Endothelial cell of umbilical vein (primary cell): ENCODE data around the gene SRPK2. TPM values are rescaled to one million over a fixed set of nuclear protein-coding genes. Genes with fewer than 3 reads are reported as not detected.

ENCODE experiments used
- BruUV-seq: library from RNA; stranded (reverse); fragments of 400-500 nt; replicated peaks from 2 replicates; lab custom pipeline; 2021; lab: Mats Ljungman, UMichigan
- CTCF ChIA-PET: fragments of 300-600, 350-600 bp; sonication (Branson Sonifier 250); formaldehyde crosslinking; loops from one replicate; lab custom pipeline; 2021; ENCODE audit warnings: antibody characterized with exemption, inconsistent platforms; lab: Charles Lee
- POLR2A ChIA-PET: fragments of 300-600, 350-600 bp; sonication (Branson Sonifier 250); formaldehyde crosslinking; loops from one replicate; lab custom pipeline; 2021; ENCODE audit warnings: antibody characterized with exemption, inconsistent platforms; lab: Charles Lee
- DNase-seq: peaks from one replicate; pipeline ENCODE4 v3.0.0-alpha.2; 2011; ENCODE audit warnings: low read depth, low spot score
- FAIRE-seq: peaks from 2 replicates; lab custom pipeline; 2011; peaks lifted over from hg19 to GRCh38; lab: Jason Lieb, UNC
- H2AFZ ChIP-seq: 2 replicates; pipeline ENCODE4 v1.6.0; 2012; ENCODE audit warnings: low read depth, low read length, control low read depth, inconsistent platforms
- H3K27ac ChIP-seq: 2 replicates; pipeline ENCODE4 v1.5.1; 2011; ENCODE audit warnings: low read depth, mild to moderate bottlenecking, control low read depth, low read length, moderate library complexity; ENCODE audit not compliant: insufficient read depth
- H3K27me3 ChIP-seq, 2 experiments: 2 replicates each; pipeline versions ENCODE4 v1.6.0 to v1.6.1; 2011; ENCODE audit warnings: low read length in 2 of 2, mixed read lengths in 1 of 2; ENCODE audit not compliant: control insufficient read depth in 2 of 2, insufficient read depth in 2 of 2
- H3K36me3 ChIP-seq, 2 experiments: 2 replicates in 1 of 2; 3 replicates in 1 of 2; pipeline ENCODE4 v1.5.1; 2011; ENCODE audit warnings: low read length in 2 of 2, mild to moderate bottlenecking in 1 of 2, moderate library complexity in 1 of 2; ENCODE audit not compliant: control insufficient read depth in 2 of 2, insufficient read depth in 2 of 2; ENCODE audit errors: extremely low read depth in 1 of 2
- H3K4me1 ChIP-seq: 3 replicates; pipeline ENCODE4 v1.5.1; 2011; ENCODE audit warnings: mild to moderate bottlenecking, low read length; ENCODE audit not compliant: control insufficient read depth, insufficient read depth; ENCODE audit errors: extremely low read depth
- H3K4me2 ChIP-seq: 2 replicates; pipeline ENCODE4 v1.6.1; 2011; ENCODE audit warnings: low read length, control low read depth, mixed read lengths; ENCODE audit not compliant: insufficient read depth
- H3K4me3 ChIP-seq, 3 experiments: fragments of 200-600 bp in 1 of 3; sonication (generic), shearing (Covaris generic) in 1 of 3; replicated peaks in 1 of 3; 2 replicates each; pipeline ENCODE4 v1.5.1; 2011 to 2016; ENCODE audit warnings: control low read depth in 3 of 3, low read length in 3 of 3, mild to moderate bottlenecking in 2 of 3, inconsistent platforms in 1 of 3, low read depth in 1 of 3, moderate library complexity in 1 of 3; ENCODE audit not compliant: insufficient read depth in 1 of 3
- H3K79me2 ChIP-seq: 2 replicates; pipeline ENCODE4 v1.6.0; 2012; ENCODE audit warnings: low read length, inconsistent platforms; ENCODE audit not compliant: control insufficient read depth, insufficient read depth
- H3K9ac ChIP-seq: replicated peaks from 2 replicates; pipeline ENCODE3; 2011; ENCODE audit warnings: low read length, control low read depth; ENCODE audit not compliant: insufficient read depth; ENCODE audit errors: extremely low read depth
- H3K9me1 ChIP-seq: replicated peaks from 3 replicates; pipeline ENCODE4 v1.6.0; 2011; ENCODE audit warnings: mild to moderate bottlenecking, low read length; ENCODE audit not compliant: control insufficient read depth, insufficient read depth; ENCODE audit errors: extremely low read depth
- H3K9me3 ChIP-seq: replicated peaks from 2 replicates; pipeline ENCODE4 v1.5.1; 2012; ENCODE audit warnings: low read length, inconsistent platforms; ENCODE audit not compliant: control insufficient read depth, insufficient read depth
- H4K20me1 ChIP-seq: replicated peaks from 2 replicates; pipeline ENCODE3; 2011; ENCODE audit warnings: mild to moderate bottlenecking, low read length; ENCODE audit not compliant: control insufficient read depth, insufficient read depth; ENCODE audit errors: extremely low read depth
- EZH2 ChIP-seq: IDR thresholded peaks from 2 replicates; pipeline ENCODE4 v1.6.1; 2012; ENCODE audit warnings: borderline replicate concordance, low read depth, mild to moderate bottlenecking, moderate library complexity, low read length, inconsistent platforms; ENCODE audit not compliant: severe bottlenecking
- FOS ChIP-seq: IDR thresholded peaks from 2 replicates; pipeline ENCODE4 v1.6.1; 2011; ENCODE audit warnings: mild to moderate bottlenecking, low read length, moderate library complexity, borderline replicate concordance; ENCODE audit not compliant: insufficient read depth
- MAX ChIP-seq: IDR thresholded peaks from 2 replicates; pipeline ENCODE4 v1.6.1; 2011; ENCODE audit not compliant: insufficient read depth, insufficient read length
- POLR2AphosphoS5 ChIP-seq: IDR thresholded peaks from 2 replicates; pipeline ENCODE4 v1.6.1; 2012; ENCODE audit warnings: low read depth, mild to moderate bottlenecking, control low read depth, low read length, moderate library complexity; ENCODE audit not compliant: insufficient read depth
- dilution Hi-C: fragments of 300-500 bp; cut with MboI; formaldehyde crosslinking; loops from one replicate; pipeline ENCODE4 v1.15.0; 2019; ENCODE audit warnings: low sequenced_read_pairs; ENCODE audit not compliant: extremely low pct_ligation_motif_present
- intact Hi-C: fragments of 100-400 bp; cut with micrococcal nuclease; formaldehyde crosslinking; loops from one replicate; pipeline ENCODE4 v1.10.0; 2022
- polyA plus RNA-seq, 4 experiments: library from polyadenylated mRNA; depleted of rRNA in 3 of 4; stranded (reverse) in 3 of 4; unstranded in 1 of 4; fragments of >200 nt; gene quantifications; 2 replicates each; pipeline versions ENCODE4 v1.2.1 to v1.2.3, GENCODE V29; 2011 to 2012; ENCODE audit warnings: missing spikeins in 1 of 4
- total RNA-seq: library from RNA; stranded (reverse); gene quantifications from 2 replicates; pipeline ENCODE4 v1.2.3, GENCODE V29; 2021

Gene SRPK2
- total and polyA plus RNA-seq, 2 donors (not counting 3 experiments of a cell fraction or from before 2014, with no cell fraction given), result 13.4 to 55.2 TPM

DNA sequence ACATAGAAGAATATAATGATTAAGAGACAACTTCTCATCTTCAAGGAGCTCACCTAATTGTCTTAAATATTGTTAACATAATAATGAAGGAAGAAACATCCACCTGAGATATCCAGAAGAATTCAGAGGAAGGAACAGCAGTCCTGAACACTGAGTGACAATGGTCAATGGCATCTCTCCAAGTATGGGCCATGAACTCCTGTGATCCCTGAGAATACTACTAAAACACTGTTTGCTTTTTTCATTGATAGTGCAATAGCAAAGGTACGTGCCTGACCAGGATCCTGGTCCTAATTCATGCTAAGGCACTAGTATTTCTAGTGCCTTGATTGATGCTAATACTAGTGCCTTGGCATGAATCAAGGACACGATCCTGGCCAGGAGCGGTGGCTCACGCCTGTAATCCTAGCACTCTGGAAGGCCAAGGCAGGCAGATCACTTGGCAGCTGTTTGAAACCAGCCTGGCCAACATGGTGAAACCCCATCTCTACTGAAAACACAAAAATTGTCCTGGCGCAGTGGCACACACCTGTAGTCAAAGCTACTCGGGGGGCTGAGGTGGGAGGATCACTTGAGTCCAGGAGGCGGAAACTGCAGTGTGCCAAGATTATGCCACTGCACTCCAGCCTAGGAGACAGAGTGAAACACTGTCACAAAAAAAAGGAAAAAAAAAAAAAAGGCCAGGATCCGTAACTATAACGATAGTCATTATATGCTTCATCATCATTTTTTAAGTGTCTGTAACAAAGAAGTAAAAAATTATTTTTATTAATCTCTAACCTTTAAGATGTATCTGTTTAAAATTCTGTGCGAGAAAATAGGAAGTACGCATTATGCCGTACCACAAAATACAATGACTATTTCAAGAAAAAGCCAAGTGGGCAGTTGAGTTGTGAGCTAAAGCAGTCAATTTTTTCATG lies 49.1 kb downstream of the SRPK2 start:
- H3K27me3 ChIP-seq, result no peaks in the 10 kb centered on the region
- DNase-seq, result peak; percentile 19
- no TSS peak for BruUV-seq
- TF ChIP-seq FOS, result no peak
- TF ChIP-seq POLR2AphosphoS5, result no peak
- no peak overlapping the region for H3K4me3 ChIP-seq
- ChIA-PET POLR2A (no interaction called here), CTCF (interaction anchor here (1.3 kb wide), 1 partner anchor 13 kb away, joined by 4 read pairs; no protein-coding TSS in a partner anchor)
- dilution Hi-C loops, result no loop called here
- peaks cover 61% of the 10 kb centered on the region for H3K79me2 ChIP-seq
- intact Hi-C loops, result loop anchor here (10.0 kb wide), 2 partner anchors 225 to 355 kb away; no protein-coding TSS in a partner anchor
- H3K9me3 ChIP-seq, result no peaks in the 10 kb centered on the region
- no peaks in the 10 kb centered on the region for H3K36me3 ChIP-seq
- FAIRE-seq, result no peak
- no peaks in the 10 kb centered on the region for H3K9me1 ChIP-seq
- no peak overlapping the region for H2AFZ ChIP-seq
- H4K20me1 ChIP-seq, result peaks cover 2% of the 10 kb centered on the region
- no peak overlapping the region for H3K27ac ChIP-seq
- no peak overlapping the region for H3K9ac ChIP-seq
- H3K4me2 ChIP-seq, result no peak overlapping the region
- no peaks in the 10 kb centered on the region for H3K4me1 ChIP-seq

DNA sequence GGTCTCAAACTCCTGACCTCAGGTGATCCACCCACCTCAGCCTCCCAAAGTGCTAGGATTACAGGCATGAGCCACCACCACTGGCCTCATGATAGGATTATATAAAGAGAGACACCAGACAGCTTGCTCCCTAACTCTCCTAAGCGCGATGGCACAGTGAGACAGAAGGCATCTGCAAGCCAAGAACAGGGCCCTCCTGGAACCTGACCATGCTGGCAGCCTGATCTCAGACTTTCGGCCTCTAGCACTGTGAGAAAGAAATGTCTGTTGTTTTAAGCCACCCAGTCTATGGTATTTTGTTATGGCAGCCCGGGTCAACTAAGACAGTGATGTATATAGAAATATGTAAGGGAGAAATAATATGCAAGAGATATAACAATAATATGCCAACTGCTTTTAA lies 51.2 kb downstream of the SRPK2 start:
- H3K4me2 ChIP-seq, result no peak overlapping the region
- H2AFZ ChIP-seq, result no peak overlapping the region
- no peak overlapping the region for H3K4me3 ChIP-seq
- H3K9me3 ChIP-seq, result no peaks in the 10 kb centered on the region
- peaks cover 52% of the 10 kb centered on the region for H3K79me2 ChIP-seq
- no peak overlapping the region for H3K27ac ChIP-seq
- BruUV-seq, result no TSS peak
- H3K9me1 ChIP-seq, result no peaks in the 10 kb centered on the region
- intact Hi-C loops, result loop anchor here (10.0 kb wide), 2 partner anchors 223 to 353 kb away; no protein-coding TSS in a partner anchor
- peaks cover 3% of the 10 kb centered on the region for H3K4me1 ChIP-seq
- FAIRE-seq, result no peak
- POLR2A ChIA-PET, result no interaction called here
- H3K36me3 ChIP-seq, result no peaks in the 10 kb centered on the region
- dilution Hi-C loops, result no loop called here
- no peak for TF ChIP-seq MAX
- no peak for TF ChIP-seq EZH2
- H3K9ac ChIP-seq, result no peak overlapping the region
- H4K20me1 ChIP-seq, result peaks cover 2% of the 10 kb centered on the region
- CTCF ChIA-PET, result no interaction called here
- H3K27me3 ChIP-seq, result no peaks in the 10 kb centered on the region
- no peak for DNase-seq
